SH-SY5Y (cell line): ENCODE data around the gene TMEM38A.

ENCODE experiments used
- GATA2 ChIP-seq: IDR thresholded peaks from 2 replicates; pipeline ENCODE4 v1.6.1; 2011; ENCODE audit warnings: mild to moderate bottlenecking, low read depth, low read length
- GATA3 ChIP-seq: IDR thresholded peaks from 2 replicates; pipeline ENCODE4 v1.6.1; 2011; ENCODE audit warnings: low read depth, mild to moderate bottlenecking, low read length, moderate library complexity

GRCh38 chr19:16621165-16621800, 39.7 kb upstream of the TMEM38A start:
- TF ChIP-seq GATA3, result no peak
- no peak for TF ChIP-seq GATA2
